Measurements from ENCODE around the gene ADTRP.

ADTRP gene

DNA sequence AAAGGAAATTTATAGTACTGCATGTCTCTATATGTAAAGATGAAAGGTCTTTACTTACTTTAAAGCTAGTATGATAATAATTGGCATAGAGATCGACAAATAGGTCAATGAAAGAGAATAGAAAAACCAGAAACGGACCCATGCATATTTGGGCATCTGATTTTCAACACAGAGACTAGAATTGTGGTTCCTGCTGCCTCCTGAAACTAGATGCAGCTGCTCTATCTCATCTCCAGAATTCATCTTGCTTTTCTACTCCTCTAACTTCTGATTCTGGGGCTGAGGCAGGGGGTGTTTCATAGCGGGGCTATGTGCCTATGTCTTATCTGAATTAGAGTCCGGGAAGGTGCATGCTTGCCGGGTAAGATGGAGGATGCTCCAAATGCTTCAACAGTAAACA, 105.9 kb downstream of the ADTRP start:
- no peaks in the 10 kb centered on the region for H3K9me2 ChIP-seq (replicated peaks; ENCODE audit: insufficient read depth, low read length)
- no peaks in the 10 kb centered on the region for H3F3A ChIP-seq (ENCODE audit: insufficient read depth)
- H3K4me3 ChIP-seq (ENCODE audit: insufficient read depth, low read length, poor library complexity, severe bottlenecking): no peak overlapping the region
- no peaks in the 10 kb centered on the region for H3K36me3 ChIP-seq (ENCODE audit: low read length)
- H3K27ac ChIP-seq (ENCODE audit: low read depth, low read length): no peak overlapping the region
- H4K20me1 ChIP-seq (ENCODE audit: low read depth, low read length): no peaks in the 10 kb centered on the region
- no peaks in the 10 kb centered on the region for H3K79me2 ChIP-seq (ENCODE audit: insufficient read depth, low read length)
- no peak overlapping the region for H3K4me2 ChIP-seq (ENCODE audit: low read depth, low read length, poor library complexity, severe bottlenecking)
- no peak overlapping the region for H3K9ac ChIP-seq (ENCODE audit: low read length)
- no peak for TF ChIP-seq EZH2phosphoT487 (conservative IDR thresholded peaks at IDR 0.05; ENCODE audit: low read length)
- TF ChIP-seq, protein P1, sequence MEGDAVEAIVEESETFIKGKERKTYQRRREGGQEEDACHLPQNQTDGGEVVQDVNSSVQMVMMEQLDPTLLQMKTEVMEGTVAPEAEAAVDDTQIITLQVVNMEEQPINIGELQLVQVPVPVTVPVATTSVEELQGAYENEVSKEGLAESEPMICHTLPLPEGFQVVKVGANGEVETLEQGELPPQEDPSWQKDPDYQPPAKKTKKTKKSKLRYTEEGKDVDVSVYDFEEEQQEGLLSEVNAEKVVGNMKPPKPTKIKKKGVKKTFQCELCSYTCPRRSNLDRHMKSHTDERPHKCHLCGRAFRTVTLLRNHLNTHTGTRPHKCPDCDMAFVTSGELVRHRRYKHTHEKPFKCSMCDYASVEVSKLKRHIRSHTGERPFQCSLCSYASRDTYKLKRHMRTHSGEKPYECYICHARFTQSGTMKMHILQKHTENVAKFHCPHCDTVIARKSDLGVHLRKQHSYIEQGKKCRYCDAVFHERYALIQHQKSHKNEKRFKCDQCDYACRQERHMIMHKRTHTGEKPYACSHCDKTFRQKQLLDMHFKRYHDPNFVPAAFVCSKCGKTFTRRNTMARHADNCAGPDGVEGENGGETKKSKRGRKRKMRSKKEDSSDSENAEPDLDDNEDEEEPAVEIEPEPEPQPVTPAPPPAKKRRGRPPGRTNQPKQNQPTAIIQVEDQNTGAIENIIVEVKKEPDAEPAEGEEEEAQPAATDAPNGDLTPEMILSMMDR (IDR thresholded peaks at IDR 0.05; ENCODE audit: insufficient read depth, low read length, poor library complexity, severe bottlenecking): no peak
- 0 out of 2 replicates have a peak, but pooled peaks cover 3% of the 10 kb centered on the region for H3K27me3 ChIP-seq (ENCODE audit: low read length)
- no peaks in the 10 kb centered on the region for H3K9me3 ChIP-seq (ENCODE audit: insufficient read depth, low read length)
- H2AFZ ChIP-seq (ENCODE audit: low read depth, low read length, severe bottlenecking): no peak overlapping the region

DNA sequence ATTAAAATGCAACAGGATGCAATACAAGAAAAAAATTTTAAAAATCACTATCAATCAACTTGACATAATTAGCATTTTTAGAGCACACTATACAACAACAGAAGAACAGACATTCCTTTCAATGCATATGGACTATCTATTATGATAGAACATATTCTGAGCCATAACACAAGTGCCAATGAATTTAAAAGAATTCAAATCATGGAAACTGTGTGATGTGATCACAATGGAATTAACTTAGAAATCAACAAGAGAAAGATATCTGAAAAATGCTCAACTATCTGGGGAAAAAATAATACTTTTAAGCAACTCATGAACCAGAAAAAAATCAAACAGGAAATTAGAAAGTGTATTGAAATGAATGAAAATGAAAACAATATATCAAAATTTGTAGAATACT, 106.3 kb downstream of the ADTRP start:
- no peak overlapping the region for H3K9ac ChIP-seq (ENCODE audit: low read length)
- H3K27me3 ChIP-seq (ENCODE audit: low read length): 0 out of 2 replicates have a peak, but pooled peaks cover 3% of the 10 kb centered on the region
- no peaks in the 10 kb centered on the region for H3F3A ChIP-seq (ENCODE audit: insufficient read depth)
- H3K9me2 ChIP-seq (replicated peaks; ENCODE audit: insufficient read depth, low read length): no peaks in the 10 kb centered on the region
- H3K4me2 ChIP-seq (ENCODE audit: low read depth, low read length, poor library complexity, severe bottlenecking): no peak overlapping the region
- H3K36me3 ChIP-seq (ENCODE audit: low read length): no peaks in the 10 kb centered on the region
- TF ChIP-seq, protein P1 (IDR thresholded peaks at IDR 0.05; ENCODE audit: insufficient read depth, low read length, poor library complexity, severe bottlenecking): no peak
- TF ChIP-seq EZH2phosphoT487 (conservative IDR thresholded peaks at IDR 0.05; ENCODE audit: low read length): no peak
- no peaks in the 10 kb centered on the region for H4K20me1 ChIP-seq (ENCODE audit: low read depth, low read length)
- H3K79me2 ChIP-seq (ENCODE audit: insufficient read depth, low read length): no peaks in the 10 kb centered on the region
- H3K4me3 ChIP-seq (ENCODE audit: insufficient read depth, low read length, poor library complexity, severe bottlenecking): no peak overlapping the region
- no peak overlapping the region for H3K27ac ChIP-seq (ENCODE audit: low read depth, low read length)
- no peak overlapping the region for H2AFZ ChIP-seq (ENCODE audit: low read depth, low read length, severe bottlenecking)
- no peaks in the 10 kb centered on the region for H3K9me3 ChIP-seq (ENCODE audit: insufficient read depth, low read length)

GRCh38 chr6:11669696-11670095, 108.9 kb downstream of the ADTRP start:
- H3K79me2 ChIP-seq (ENCODE audit: insufficient read depth, low read length): no peaks in the 10 kb centered on the region

More at GRCh38 chr6:11669696-11670095, 108.9 kb downstream of the ADTRP start:
- Histone ChIP-seq H4K20me1 (ENCODE audit: low read depth, low read length) (no peaks in the 10 kb centered on the region), H3K9ac (ENCODE audit: low read length) (no peak overlapping the region), H3K4me2 (ENCODE audit: low read depth, low read length, poor library complexity, severe bottlenecking) (no peak overlapping the region), H3K9me2 (replicated peaks; ENCODE audit: insufficient read depth, low read length) (no peaks in the 10 kb centered on the region), H3K9me3 (ENCODE audit: insufficient read depth, low read length) (no peaks in the 10 kb centered on the region), H3K4me3 (ENCODE audit: insufficient read depth, low read length, poor library complexity, severe bottlenecking) (no peak overlapping the region), H3K36me3 (ENCODE audit: low read length) (no peaks in the 10 kb centered on the region), H3F3A (ENCODE audit: insufficient read depth) (no peaks in the 10 kb centered on the region), H3K27ac (ENCODE audit: low read depth, low read length) (no peak overlapping the region), H2AFZ (ENCODE audit: low read depth, low read length, severe bottlenecking) (no peak overlapping the region), H3K27me3 (ENCODE audit: low read length) (no peaks in the 10 kb centered on the region)
- TF ChIP-seq EZH2phosphoT487 (conservative IDR thresholded peaks at IDR 0.05; ENCODE audit: low read length): no peak
- TF ChIP-seq, protein P1 (IDR thresholded peaks at IDR 0.05; ENCODE audit: insufficient read depth, low read length, poor library complexity, severe bottlenecking): no peak
